Vagina (tissue), 2 donors: Measurements from ENCODE around the gene CDK14.

ENCODE experiments used
- CTCF ChIP-seq, 3 experiments: fragments of 450-650 bp in 2 of 3; fragments of 200-600 bp in 1 of 3; sonication (generic) in 1 of 3; IDR thresholded peaks; one replicate each; pipeline ENCODE4 v1.5.1; 2017 to 2019; ENCODE audit warnings: antibody characterized with exemption in 3 of 3, mild to moderate bottlenecking in 2 of 3, moderate library complexity in 2 of 3
- POLR2AphosphoS5 ChIP-seq, 2 donors: sonication (generic); formaldehyde crosslinking; IDR thresholded peaks; one replicate each; pipeline ENCODE4 v1.9.0; 2017; ENCODE audit warnings: antibody characterized with exemption in 2 of 2, mild to moderate bottlenecking in 2 of 2, low read depth in 1 of 2; ENCODE audit not compliant: insufficient read depth in 1 of 2

- no peak for TF ChIP-seq CTCF (IDR thresholded peaks at IDR 0.05)
- TF ChIP-seq POLR2AphosphoS5 (IDR thresholded peaks at IDR 0.05; ENCODE audit: insufficient read depth in 1 of 2, low read depth in 1 of 2) = no peak
These were observed 386.1 kb downstream of the CDK14 start for GRCh38 chr7:90982228-90982627.
